Bronchial epithelial cell (primary cell): Measurements from ENCODE around the gene FBF1. TPM values are rescaled to one million over a fixed set of nuclear protein-coding genes. Genes with fewer than 3 reads are reported as not detected.

Experiments used
- DNase-seq: peaks from one replicate; pipeline ENCODE4 v3.0.0-alpha.2; 2010; ENCODE audit warnings: low read depth
- FAIRE-seq: peaks from 2 replicates; lab custom pipeline; 2011; peaks lifted over from hg19 to GRCh38; lab: Jason Lieb, UNC
- H3K27me3 ChIP-seq: 2 replicates; pipeline ENCODE4 v1.5.1; 2011; ENCODE audit warnings: low read length; ENCODE audit not compliant: control insufficient read depth, insufficient read depth
- H3K36me3 ChIP-seq: 2 replicates; pipeline ENCODE4 v1.5.1; 2011; ENCODE audit warnings: low read length; ENCODE audit not compliant: control insufficient read depth, insufficient read depth
- H3K4me3 ChIP-seq: 2 replicates; pipeline ENCODE4 v1.5.1; 2011; ENCODE audit warnings: mild to moderate bottlenecking, low read depth, low read length, control low read depth
- total RNA-seq: library from RNA; depleted of rRNA; stranded (reverse); fragments of >200 nt; gene quantifications from 2 replicates; pipeline ENCODE4 v1.2.1, GENCODE V29; 2014
- TF ChIP-seq, protein P1 (sequence below): IDR thresholded peaks from 2 replicates; pipeline ENCODE4 v1.5.1; 2011; ENCODE audit warnings: mild to moderate bottlenecking, moderate library complexity, low read length, control low read depth, inconsistent platforms; ENCODE audit not compliant: insufficient read depth, severe bottlenecking

The FBF1 gene
- total RNA-seq, 1 donor from 2014 or later: 10.5 TPM

- FAIRE-seq (no peak), DNase-seq (no peak)
- H3K27me3 ChIP-seq: no peaks in the 10 kb centered on the region
- peaks cover 21% of the 10 kb centered on the region for H3K36me3 ChIP-seq
- TF ChIP-seq, protein P1, sequence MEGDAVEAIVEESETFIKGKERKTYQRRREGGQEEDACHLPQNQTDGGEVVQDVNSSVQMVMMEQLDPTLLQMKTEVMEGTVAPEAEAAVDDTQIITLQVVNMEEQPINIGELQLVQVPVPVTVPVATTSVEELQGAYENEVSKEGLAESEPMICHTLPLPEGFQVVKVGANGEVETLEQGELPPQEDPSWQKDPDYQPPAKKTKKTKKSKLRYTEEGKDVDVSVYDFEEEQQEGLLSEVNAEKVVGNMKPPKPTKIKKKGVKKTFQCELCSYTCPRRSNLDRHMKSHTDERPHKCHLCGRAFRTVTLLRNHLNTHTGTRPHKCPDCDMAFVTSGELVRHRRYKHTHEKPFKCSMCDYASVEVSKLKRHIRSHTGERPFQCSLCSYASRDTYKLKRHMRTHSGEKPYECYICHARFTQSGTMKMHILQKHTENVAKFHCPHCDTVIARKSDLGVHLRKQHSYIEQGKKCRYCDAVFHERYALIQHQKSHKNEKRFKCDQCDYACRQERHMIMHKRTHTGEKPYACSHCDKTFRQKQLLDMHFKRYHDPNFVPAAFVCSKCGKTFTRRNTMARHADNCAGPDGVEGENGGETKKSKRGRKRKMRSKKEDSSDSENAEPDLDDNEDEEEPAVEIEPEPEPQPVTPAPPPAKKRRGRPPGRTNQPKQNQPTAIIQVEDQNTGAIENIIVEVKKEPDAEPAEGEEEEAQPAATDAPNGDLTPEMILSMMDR: no peak
- H3K4me3 ChIP-seq: peak overlapping the region; percentile 74
Measured at GRCh38 chr17:75897160-75898019, 43.5 kb downstream of the FBF1 start.

- peak within 1 kb of the TSS; percentile 74 for H3K4me3 ChIP-seq
- TF ChIP-seq, protein P1: peak; percentile 57
- H3K36me3 ChIP-seq: peaks cover 20% of the 10 kb centered on the region
- FAIRE-seq: no peak
- no peaks in the 10 kb centered on the region for H3K27me3 ChIP-seq
- DNase-seq: peak; percentile 57
Measured at GRCh38 chr17:75896415-75897159, 44.3 kb downstream of the FBF1 start, which contains the start of gene TRIM65. Gene TRIM65, minus strand, starts transcription at chr17:75896951. Its CDS starts 14 bp downstream, at chr17:75896937.

DNA sequence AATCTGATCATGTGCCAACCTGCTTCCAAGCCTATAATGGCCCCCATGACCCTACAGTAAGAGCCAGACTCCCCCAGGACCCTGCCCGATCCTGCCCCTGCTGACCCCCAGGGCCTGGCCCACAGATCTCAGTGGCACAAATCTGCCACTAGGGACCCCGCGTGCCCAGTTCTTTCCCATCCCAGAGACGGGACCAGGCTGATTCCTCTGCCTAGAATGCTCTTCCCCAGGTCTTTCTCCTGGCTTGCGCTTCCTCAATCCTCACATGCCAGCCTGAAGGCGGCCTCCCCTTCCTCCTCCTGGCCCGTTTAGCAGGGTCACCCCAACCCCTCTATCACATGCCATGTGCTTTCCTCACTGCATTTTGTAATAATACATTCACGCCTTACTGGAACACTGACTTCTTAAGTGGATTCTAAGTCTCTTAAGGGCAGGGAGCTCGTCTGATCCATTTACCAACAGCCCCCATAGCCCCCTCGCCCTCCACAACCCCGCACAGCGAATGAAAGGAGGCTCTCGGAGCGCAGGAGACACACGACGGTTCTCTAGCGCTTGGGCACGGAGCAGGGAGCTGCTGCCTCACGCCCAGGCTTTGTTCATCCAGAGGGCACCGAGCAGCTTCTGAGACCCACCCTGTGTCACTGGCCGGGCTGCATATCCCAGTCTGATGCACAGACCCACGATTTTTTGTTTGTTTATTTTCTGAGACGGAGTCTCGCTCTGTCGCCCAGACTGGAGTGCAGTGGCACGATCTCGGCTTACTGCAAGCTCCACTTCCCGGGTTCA lies 45.3 kb downstream of the FBF1 start:
- FAIRE-seq (peak; percentile 23), DNase-seq (no peak)
- peak overlapping the region; percentile 74 for H3K4me3 ChIP-seq
- TF ChIP-seq, protein P1: peak; percentile 19
- peaks cover 22% of the 10 kb centered on the region for H3K36me3 ChIP-seq
- no peaks in the 10 kb centered on the region for H3K27me3 ChIP-seq

GRCh38 chr17:75894049-75894733 lies 46.7 kb downstream of the FBF1 start:
- Histone ChIP-seq H3K27me3 (no peaks in the 10 kb centered on the region), H3K36me3 (peaks cover 13% of the 10 kb centered on the region), H3K4me3 (no peak overlapping the region)
- TF ChIP-seq, protein P1: no peak
- FAIRE-seq: peak; percentile 89
- DNase-seq: no peak
